Renal pelvis (tissue), 4 donors: Measurements from ENCODE around the gene LRP8. TPM values are rescaled to one million over a fixed set of nuclear protein-coding genes. Genes with fewer than 3 reads are reported as not detected.
"Not testable (repeated sequence)": the region's sequence is repeated elsewhere in the genome, so short reads cannot be mapped to it uniquely, and the experiment has no call there.

Experiments
- DNase-seq: peaks from one replicate; pipeline ENCODE4 v3.0.0-alpha.2; 2013
- polyA plus RNA-seq, 3 donors: library from polyadenylated mRNA; unstranded; fragments of 120-200 nt; gene quantifications; one replicate each; pipeline ENCODE4 v1.2.1, GENCODE V29; 2013; ENCODE audit not compliant: insufficient read length in 3 of 3

LRP8 gene
- polyA plus RNA-seq, 3 donors = 7.2 to 8.5 (median 7.3) TPM

DNA sequence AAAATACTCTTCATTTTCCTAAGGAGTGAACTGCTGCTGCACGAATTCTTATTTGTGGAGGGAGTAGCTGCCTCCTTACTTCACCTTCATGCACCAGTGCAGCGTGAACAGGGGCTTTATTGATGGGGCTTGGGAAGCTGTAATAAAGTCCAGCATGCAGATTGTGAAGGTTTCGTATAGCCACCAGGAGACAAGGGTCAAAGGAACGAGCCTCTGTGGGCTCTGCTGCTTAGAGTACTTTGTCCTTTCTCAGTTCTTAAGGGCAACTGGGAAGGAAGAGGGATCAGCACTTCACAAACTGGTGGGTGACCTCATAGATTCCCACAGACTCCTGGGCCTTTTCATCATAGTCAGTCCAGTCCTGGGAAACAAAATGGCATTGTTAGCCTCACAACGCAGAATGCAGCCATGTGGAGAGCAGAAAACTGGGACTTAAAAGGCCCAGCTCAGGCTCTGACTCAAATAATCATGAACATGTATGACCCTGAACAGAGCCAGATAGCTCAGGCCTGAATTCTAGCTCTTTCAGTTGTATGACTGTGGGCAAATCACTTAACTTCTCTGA is 113.4 kb downstream of the LRP8 start:
- DNase-seq = no peak

DNA sequence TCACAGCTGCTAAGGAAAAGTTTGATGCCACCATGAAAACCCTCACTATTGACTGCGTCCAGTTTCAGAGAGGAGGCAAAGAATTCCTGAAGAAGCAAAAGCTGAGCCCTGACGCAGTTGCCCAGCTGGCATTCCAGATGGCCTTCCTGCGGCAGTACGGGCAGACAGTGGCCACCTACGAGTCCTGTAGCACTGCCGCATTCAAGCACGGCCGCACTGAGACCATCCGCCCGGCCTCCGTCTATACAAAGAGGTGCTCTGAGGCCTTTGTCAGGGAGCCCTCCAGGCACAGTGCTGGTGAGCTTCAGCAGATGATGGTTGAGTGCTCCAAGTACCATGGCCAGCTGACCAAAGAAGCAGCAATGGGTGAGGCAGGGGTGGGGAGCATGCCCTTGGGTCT is 116.9 kb downstream of the LRP8 start:
- no peak for DNase-seq

DNA sequence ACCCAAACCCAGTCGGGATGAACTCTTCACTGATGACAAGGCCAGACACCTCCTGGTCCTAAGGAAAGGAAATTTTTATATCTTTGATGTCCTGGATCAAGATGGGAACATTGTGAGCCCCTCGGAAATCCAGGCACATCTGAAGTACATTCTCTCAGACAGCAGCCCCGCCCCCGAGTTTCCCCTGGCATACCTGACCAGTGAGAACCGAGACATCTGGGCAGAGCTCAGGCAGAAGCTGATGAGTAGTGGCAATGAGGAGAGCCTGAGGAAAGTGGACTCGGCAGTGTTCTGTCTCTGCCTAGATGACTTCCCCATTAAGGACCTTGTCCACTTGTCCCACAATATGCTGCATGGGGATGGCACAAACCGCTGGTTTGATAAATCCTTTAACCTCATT is 117.5 kb downstream of the LRP8 start:
- DNase-seq = no peak

DNA sequence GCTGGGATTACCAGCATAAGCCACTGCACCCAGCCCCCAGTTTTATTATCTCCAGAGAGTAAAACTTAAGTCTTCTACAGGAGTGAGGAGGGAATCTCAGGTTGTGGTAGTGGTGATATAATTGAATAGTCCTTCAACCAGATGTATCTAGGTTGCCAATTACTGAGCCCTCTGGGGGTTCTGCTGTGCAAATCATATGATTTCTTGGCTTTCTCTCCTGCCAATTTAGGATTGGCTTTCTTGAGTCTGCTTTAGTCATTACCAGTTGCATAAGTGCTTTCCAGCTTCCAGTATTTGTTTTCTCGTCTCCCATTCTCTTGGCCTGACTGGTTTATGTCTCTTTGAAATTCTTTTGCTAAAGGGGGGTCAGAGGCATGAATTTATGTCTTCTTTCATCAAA is 120.1 kb downstream of the LRP8 start:
- no peak for DNase-seq

DNA sequence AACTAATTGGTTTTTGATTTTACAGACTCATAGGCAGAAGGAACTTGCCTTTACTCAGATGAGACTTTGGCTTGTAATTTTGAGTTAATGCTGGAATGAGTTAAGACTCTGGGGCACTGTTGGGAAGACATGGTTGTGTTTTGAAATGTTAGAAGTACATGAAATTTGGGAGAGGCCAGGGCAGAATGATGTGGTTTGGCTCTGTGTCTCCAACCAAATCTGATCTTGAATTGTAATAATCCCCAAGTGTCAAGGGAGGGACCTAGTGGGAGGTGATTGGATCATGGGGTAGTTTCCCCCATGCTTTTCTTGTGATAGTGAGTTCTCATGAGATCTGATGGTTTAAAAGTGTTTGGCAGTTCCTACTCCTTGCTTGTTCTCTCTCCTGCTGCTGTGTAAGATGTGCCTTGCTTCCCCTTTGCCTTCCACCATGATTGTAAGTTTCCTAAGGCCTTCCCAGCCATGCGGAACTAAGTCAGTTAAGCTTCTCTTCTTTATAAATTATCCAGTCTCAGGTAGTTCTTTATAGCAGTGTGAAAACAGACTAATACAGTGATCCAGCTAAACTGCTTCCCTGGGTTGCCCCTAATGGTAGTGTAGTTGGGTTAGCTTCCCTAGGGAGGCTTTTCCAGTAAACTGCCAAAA is 121.0 kb downstream of the LRP8 start:
- DNase-seq = no peak

DNA sequence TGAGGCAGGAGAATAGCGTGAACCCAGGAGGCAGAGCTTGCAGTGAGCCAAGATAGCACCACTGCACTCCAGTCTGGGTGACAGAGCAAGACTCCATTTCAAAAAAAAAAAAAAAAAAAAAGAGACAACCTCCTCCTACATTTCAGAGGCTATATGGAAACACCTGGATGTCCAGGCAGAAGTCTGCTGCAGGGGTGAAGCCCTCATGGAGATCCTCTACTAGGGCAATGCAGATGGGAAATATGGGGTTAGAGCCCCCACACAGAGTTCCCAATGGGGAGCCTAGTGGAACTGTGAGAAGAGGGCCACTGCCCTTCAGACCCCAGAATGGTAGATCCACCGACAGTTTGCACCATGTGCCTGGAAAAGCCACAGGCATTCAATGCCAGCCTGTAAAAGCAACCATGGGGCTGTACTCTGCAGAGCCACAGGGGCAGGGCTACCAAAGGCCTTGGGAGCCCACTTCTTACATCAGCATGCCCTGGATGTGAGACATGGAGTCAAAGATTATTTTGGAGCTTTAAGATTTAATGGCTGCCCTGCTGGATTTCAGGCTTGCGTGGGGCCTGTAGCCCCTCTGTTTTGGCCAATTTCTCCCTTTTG is 121.7 kb downstream of the LRP8 start:
- not testable (repeated sequence) for DNase-seq

DNA sequence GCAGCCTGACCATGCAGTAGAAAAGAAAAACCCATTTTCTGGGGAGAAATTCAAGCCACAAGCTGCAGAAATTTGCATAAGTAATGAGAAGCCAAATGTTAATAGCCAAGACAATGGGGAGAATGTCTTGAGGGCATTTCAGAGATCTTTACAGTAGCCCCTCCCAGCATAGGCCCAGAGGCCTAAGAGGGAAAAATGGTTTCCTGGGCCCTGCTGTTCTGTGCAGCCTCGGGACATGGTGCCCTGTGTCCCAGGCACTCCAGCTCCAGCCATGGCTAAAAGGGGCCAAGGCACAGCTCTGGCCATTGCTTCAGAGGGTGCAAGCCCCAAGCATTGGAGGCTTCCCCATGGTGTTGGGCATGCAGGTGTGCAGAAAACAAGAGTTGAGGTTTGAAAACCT is 122.4 kb downstream of the LRP8 start:
- not testable (repeated sequence) for DNase-seq

DNA sequence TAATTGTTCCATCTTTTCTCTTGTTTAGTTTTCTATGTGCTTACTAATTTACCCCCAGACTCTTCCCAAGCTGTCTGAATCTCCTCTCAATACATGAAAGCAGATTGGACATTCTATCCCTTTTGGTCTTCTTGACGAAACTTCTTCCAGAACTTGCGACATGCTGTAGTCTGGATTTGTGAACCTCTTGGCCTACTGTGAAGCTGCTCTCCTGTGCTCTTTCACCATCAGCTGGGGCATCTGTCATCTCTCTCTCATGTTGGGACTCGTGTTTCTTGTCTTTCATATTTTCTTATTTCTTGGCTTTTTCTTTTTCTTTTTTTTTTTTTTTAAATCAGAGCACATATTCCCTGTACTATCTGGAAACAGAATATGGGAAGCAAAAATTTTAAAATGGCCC is 124.4 kb downstream of the LRP8 start:
- no peak for DNase-seq

DNA sequence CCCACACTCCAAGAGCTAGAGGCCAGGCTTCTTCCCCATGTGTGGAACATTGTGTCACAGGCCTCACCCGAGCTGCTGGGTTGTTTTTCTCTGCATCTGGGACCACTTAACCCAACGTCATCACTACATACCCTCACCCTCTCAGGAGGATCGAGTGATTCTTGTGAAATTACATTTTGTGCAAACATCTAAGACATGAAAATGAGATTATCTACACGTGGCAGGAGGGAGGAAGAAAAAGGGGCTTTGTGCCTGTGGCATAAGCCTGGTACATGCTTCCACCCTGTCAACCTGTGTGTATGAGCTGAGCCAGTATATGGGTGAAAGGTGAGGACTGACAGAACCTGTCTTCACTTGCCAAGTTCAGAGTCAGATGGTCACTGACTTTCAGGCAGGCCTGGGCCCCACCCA is 129.6 kb downstream of the LRP8 start:
- no peak for DNase-seq

DNA sequence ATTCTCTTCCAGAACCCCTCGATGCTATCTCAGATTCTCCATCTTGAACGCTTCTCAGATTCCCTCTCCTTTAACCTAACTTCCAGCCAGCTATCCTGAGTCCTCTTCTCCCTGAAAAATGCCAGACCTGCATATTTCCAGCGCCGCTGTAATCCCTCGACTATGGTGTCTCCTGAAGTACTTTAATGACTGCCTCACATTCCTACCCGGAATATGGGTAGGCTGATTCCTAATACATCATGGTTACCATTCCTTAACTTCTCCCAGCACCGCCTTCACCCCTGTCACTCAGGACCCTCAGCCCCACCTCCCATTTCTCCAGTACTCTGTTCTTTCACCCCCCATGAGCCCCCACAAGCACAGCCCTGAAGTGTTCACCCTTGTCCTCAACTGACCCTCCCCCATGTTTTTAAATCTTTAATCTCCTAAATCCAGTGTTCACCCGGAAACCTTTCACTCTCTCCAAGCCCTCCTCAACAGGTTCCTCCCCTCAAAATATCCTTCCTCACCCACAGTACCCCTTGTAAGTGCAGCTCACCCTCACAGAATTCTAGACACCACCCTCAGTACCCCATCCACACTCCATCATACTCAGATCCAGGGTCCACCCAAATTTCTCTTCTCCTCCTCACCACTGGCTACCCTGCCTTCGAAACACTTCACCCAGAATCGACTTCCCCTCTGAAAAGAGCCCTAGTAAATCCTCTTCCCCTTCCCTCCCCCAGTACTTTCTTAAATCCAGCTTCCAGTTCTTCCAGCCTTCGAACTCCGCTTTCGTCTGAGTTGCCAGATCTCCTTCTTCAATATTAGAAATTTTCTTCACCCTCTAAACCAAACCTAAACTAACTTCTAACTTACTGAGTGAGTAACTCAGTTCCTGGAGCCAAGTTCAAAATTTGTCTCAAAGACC is 130.3 kb downstream of the LRP8 start:
- DNase-seq = no peak

DNA sequence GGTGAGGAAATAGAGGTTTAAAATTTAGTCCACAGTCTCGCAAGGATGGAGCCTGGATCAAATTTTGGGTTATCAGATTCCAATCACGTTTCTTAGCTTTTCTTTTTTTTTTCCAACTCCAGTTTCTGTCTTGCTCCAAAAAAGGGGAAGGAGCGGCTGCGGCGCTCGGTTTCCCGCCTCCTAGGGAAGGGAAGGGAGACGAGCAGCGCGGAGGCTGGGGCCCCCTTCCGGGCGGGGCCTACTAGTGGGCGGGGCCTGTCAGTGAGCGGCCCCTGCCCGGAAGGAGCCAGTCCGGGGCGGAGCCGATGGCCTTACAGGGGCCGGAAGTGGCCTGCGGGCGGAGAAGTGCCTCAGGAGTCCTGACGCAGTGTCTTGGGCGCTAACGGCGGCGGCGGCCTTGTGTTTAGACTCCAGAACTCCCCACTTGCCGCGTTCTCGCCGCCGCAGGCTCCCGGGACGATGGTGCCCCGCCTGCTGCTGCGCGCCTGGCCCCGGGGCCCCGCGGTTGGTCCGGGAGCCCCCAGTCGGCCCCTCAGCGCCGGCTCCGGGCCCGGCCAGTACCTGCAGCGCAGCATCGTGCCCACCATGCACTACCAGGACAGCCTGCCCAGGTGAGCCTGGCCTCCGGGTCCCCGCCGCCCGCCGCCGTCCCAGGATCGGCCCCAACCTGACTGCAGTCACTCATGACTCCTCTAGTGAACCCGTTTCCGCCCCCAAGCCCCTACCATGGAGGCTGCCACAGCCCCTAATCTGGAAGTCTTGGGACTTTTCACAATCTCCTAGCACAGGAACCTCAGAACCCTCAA is 131.2 kb downstream of the LRP8 start, which contains the start of gene CPT2:
Gene CPT2 (plus strand): TSS at position 340 of the 806 bp plus-strand sequence. CDS start 120 bp downstream, at position 460.
- peak; percentile 92 for DNase-seq

DNA sequence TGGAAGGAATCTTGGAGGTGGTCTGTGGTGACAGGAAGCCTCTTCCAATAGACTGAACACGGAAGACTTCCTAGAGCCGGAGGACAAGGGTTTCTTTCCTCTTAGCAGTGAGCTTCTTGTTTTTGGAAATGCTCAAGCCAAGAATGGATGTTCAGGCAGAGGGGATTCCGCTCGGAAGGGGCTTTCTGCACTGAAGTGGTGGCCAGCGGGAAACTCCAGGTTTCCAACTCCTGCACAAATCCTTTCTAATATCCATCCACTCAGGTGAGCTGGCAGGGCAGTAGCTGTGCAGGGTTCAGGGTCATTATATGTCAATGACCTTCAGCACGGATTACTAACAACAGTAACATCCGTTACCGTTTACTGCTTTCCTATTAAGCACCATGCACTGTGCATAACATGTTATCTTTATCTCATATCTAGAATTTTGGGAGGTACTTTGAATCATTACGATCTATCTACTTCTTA is 131.8 kb downstream of the LRP8 start:
- no peak for DNase-seq

DNA sequence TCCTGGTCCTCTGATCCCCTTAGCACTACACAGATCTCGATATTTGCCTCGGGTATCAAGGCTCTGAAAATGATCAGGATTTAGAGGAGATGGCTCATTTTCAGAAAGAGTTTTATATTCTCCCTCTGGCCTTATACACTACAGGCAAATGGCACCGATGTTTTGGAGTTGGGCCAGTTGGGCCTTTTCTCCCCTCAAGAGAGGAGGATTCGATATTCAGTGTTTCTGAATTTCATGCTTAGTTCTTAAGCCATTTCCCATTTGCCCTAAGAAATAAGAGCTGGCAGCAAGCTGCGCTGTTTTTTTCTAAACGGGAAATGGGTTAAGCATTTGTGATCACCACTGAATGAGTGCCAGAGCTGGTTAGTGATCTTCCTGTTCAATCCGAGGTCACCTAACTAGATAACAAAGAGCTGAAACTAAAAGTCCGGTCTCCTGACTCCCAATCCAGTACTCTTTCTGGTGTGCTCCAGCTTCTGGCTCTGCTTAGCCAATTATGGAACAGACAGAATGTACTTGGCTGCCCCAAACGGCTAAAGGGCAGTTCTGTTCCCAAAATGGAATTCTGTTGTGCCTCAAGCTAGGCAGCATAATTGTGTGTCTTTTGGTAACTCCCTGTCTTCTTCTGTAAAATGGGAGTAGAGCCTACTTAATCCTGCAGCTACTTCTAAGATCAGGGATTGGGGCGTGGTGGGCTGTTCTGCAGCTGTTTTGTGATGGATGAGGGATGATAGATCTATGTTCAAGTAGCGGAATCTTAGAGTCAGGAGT is 132.4 kb downstream of the LRP8 start:
- no peak for DNase-seq

Other genes with a start within 250 kb of the LRP8 start
- gene SLC1A7, start 185.4 kb downstream of the LRP8 start, polyA plus RNA-seq = under 1 TPM; 0.08 to 0.09 (median 0.09) TPM
- gene CPT2, start 131.2 kb downstream of the LRP8 start, polyA plus RNA-seq = 10 to 100 TPM; 27.8 to 32.7 (median 32.1) TPM
- 10 to 100 TPM; 93.9 to 98.2 (median 97.0) TPM for gene CZIB, start 107.4 kb downstream of the LRP8 start, polyA plus RNA-seq
- 10 to 100 TPM; 74.4 to 91.3 (median 90.1) TPM for gene MAGOH, start 89.6 kb downstream of the LRP8 start, polyA plus RNA-seq
- under 1 TPM; 0.04 to 0.21 (median 0.15) TPM for gene DMRTB1, start 131.3 kb upstream of the LRP8 start, polyA plus RNA-seq